ENCODE measurements around the gene CA9.

Gene CA9

DNA sequence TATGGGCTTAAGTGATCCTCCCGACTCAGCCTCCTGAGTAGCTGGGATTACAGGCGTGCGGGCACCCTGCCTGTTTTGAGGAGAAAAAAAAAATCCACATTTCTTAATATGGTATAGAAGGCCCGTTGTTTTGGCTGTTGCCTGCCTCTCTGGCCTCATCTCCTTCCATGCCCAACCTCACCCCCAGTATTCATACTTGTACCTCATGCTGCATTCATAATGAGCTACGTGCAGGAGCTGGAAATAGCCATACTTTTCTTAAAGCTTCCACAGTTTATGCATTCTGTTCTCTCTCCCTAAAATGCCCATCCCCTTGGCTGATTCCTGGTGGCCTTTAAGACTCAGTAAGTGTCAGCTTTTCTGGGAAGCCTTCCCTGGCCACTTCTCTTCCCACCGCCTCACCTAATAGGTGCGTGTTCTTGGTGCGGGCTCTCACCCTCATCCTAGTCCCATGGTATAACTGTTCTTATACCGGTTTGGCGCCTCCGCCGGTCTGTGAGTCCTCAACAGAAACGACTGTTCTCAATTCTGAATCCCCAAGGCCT, 18.1 kb downstream of the CA9 start:
- no peak for DNase-seq (ENCODE audit: low spot score)

DNA sequence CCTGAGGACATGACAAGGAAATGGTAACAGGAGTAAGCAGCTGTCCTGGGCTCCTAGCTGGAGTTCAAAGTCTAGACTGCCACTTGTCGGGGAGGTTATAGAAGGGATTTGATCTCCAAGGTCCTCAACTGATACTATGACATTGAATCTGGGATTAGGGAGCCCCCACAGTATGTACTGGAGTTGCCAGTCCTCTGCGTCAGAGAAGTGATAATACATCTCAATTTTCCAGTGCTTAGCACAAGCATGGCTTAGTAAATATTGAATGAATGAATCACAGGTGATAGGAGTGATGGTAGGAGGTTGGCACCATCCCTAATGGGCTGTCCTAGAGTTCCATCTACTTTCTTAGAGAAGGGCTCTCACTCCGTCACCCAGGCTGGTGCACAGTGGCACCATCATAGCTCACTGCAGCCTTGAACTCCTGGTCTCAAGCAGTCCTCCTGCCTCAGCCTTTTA, 22.2 kb downstream of the CA9 start:
- DNase-seq (ENCODE audit: low spot score), result no peak

DNA sequence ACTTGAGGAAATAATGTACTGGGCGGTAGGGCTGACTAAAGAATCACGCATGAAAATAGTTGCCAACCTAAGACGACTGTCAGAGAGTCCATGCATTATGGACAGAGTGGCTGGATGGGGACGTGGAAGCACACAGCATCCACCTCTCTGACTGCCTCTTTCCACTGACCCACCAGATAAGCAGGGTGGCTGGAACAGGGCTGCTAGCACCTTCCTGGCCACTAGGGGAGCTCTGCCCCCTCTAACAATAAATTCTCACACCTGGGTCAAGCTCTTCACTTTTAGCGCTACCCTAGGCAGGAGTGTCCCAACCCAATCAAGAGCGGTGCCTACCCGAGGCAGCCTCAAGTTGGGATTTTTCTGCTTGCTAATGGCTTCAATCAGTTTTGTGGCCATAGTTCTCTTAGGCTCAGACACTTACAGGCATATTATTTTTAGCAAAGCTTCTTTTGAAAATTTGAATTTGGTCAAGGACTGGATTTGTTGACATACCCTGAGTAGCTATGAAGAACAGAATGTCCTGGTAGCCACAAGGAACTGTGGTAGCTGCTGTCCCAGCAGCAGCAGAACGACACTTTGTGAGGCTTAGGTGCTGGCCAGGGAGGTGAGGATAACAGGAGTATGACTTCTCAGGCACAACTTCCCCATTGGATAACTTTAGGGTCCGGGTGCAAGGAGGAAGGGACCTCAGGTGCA, 22.9 kb downstream of the CA9 start:
- DNase-seq (ENCODE audit: low spot score), result peak; percentile 27

GRCh38 chr9:35697486-35697885, 23.8 kb downstream of the CA9 start:
- DNase-seq (ENCODE audit: low spot score), result no peak

- DNase-seq (ENCODE audit: low spot score), result no peak
Observed at GRCh38 chr9:35698231-35698630, 24.5 kb downstream of the CA9 start.

DNA sequence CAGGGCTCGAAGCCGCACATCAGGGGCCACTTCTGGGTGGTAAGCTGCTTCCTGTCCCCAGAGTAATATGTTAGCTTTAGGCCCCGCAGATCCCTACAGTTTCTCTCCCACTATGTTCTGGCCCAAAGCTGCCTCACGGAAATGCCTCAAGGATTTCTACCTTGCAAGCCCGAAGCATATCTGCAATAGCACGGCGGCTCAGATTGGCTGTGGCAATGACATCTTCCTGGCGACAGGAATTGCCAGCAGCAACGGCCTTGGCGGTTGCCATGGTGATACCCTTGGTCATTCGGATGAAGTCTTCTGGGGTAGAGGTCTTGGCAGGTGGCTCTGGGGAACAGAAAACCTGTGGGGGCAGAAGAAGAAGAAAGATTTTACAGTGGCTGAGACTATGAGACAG, 26.3 kb downstream of the CA9 start:
- DNase-seq (ENCODE audit: low spot score), result no peak

GRCh38 chr9:35700942-35701341, 27.2 kb downstream of the CA9 start:
- no peak for DNase-seq (ENCODE audit: low spot score)

DNA sequence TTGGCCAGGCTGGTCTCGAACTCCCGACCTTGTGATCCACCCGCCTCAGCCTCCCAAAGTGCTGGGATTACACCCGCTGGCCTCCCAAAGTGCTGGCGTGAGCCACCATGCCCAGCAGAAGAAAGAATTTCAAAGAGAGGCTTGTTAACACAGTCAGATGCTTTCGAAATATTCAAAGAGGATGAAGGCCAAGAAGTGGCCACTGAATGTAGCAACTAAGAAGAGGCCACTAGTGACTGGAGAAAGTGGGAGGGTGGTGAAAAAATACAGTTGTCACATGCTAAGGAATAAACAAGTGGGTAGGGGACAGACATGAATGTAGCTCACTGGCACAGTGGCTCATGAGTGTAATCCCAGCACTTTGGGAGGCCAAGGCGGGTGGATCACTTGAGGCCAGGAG, 29.0 kb downstream of the CA9 start:
- DNase-seq (ENCODE audit: low spot score), result no peak

GRCh38 chr9:35703906-35704672, 30.4 kb downstream of the CA9 start:
- DNase-seq (ENCODE audit: low spot score), result no peak

- no peak for DNase-seq (ENCODE audit: low spot score)
Observed at GRCh38 chr9:35705372-35705771, 31.6 kb downstream of the CA9 start.

GRCh38 chr9:35705836-35706430, 32.2 kb downstream of the CA9 start:
- DNase-seq (ENCODE audit: low spot score), result no peak

- no peak for DNase-seq (ENCODE audit: low spot score)
Observed at GRCh38 chr9:35706951-35707350, 33.2 kb downstream of the CA9 start.

DNA sequence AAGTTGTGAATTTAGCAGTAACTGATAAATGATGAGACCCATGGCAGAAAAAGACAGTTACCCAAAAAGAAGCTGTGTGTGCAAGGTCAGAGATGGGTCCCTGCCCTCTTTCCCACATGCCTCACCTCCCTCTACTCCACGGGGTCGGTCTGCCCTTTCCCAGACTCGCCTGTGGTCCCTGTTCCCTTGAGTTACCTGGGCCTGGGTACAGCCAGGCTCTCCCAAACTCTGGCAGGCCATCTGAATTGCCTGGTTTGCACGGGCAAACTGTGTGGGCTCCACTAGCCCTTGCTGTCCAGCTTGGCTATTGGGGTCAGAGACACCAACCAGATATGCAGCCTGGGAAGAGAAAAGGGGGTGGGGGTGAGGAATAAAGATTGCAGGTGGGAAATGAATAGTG, 34.4 kb downstream of the CA9 start:
- no peak for DNase-seq (ENCODE audit: low spot score)

GRCh38 chr9:35710818-35711500, 37.2 kb downstream of the CA9 start:
- DNase-seq (ENCODE audit: low spot score), result no peak

- no peak for DNase-seq (ENCODE audit: low spot score)
Observed at GRCh38 chr9:35711501-35712428, 38.0 kb downstream of the CA9 start.

- no peak for DNase-seq (ENCODE audit: low spot score)
Observed at GRCh38 chr9:35712762-35713400, 39.2 kb downstream of the CA9 start.

- no peak for DNase-seq (ENCODE audit: low spot score)
Observed at GRCh38 chr9:35713578-35713977, 39.9 kb downstream of the CA9 start.

- DNase-seq (ENCODE audit: low spot score), result no peak
Observed at GRCh38 chr9:35714123-35714522, 40.4 kb downstream of the CA9 start.

- no peak for DNase-seq (ENCODE audit: low spot score)
Observed at GRCh38 chr9:35714579-35715252, 41.0 kb downstream of the CA9 start.

GRCh38 chr9:35716230-35716629, 42.5 kb downstream of the CA9 start:
- DNase-seq (ENCODE audit: low spot score), result no peak
